Measurements from ENCODE around the gene ARHGEF10L.

- TF ChIP-seq MEIS1 (CRISPR knock-in tag; IDR thresholded peaks at IDR 0.05; ENCODE audit: borderline replicate concordance) (no peak), ZNF423 (tag by site-specific recombination; IDR thresholded peaks at IDR 0.05) (no peak), ZNF510 (tag by site-specific recombination; IDR thresholded peaks at IDR 0.05; ENCODE audit: insufficient replicate concordance) (no peak), ATF2 (tag by site-specific recombination; IDR thresholded peaks at IDR 0.05; ENCODE audit: low read depth) (no peak), CTCF (tag by site-specific recombination; IDR thresholded peaks at IDR 0.05) (no peak), REST (tag by site-specific recombination; IDR thresholded peaks at IDR 0.05) (no peak), ZNF398 (tag by site-specific recombination; IDR thresholded peaks at IDR 0.05) (no peak), PRDM10 (tag by site-specific recombination; IDR thresholded peaks at IDR 0.05) (no peak), ZNF660 (tag by site-specific recombination; IDR thresholded peaks at IDR 0.05) (no peak), ZNF221 (tag by site-specific recombination; IDR thresholded peaks at IDR 0.05; ENCODE audit: borderline replicate concordance) (no peak), ZNF623 (tag by site-specific recombination; IDR thresholded peaks at IDR 0.05) (no peak), ZNF530 (tag by site-specific recombination; IDR thresholded peaks at IDR 0.05; ENCODE audit: low read depth) (no peak), ZNF274 (IDR thresholded peaks at IDR 0.05; ENCODE audit: low read length) (no peak), ZNF274 (tag by site-specific recombination; IDR thresholded peaks at IDR 0.05; ENCODE audit: borderline replicate concordance) (no peak)
Observed at GRCh38 chr1:17601643-17602382, 62.3 kb downstream of the ARHGEF10L start.
